ENCODE measurements around the gene ACOX3.

ACOX3 gene

GRCh38 chr4:8331575-8331955 lies 109.0 kb downstream of the ACOX3 start:
- no peaks in the 10 kb centered on the region for H3K27me3 ChIP-seq (ENCODE audit: control insufficient read depth in 1 of 2, insufficient read depth in 2 of 2, low read length in 2 of 2)

GRCh38 chr4:8330821-8331574 lies 109.5 kb downstream of the ACOX3 start:
- no peaks in the 10 kb centered on the region for H3K27me3 ChIP-seq (ENCODE audit: control insufficient read depth in 1 of 2, insufficient read depth in 2 of 2, low read length in 2 of 2)
- no peaks in the 10 kb centered on the region for H3K9me3 ChIP-seq (ENCODE audit: control insufficient read depth in 1 of 2, low read length in 2 of 2)
- no peak overlapping the region for H3K9ac ChIP-seq (ENCODE audit: low read depth in 1 of 2, low read length in 2 of 2)
- H3K36me3 ChIP-seq (ENCODE audit: control insufficient read depth in 1 of 2, insufficient read depth in 2 of 2, low read length in 2 of 2): no peaks in the 10 kb centered on the region
- no peak overlapping the region for H3K27ac ChIP-seq (ENCODE audit: low read depth, low read length)
- no peaks in the 10 kb centered on the region for H3K4me1 ChIP-seq (ENCODE audit: control insufficient read depth in 1 of 2, insufficient read depth in 2 of 2, low read length in 2 of 2)
- no peak overlapping the region for H3K4me3 ChIP-seq (ENCODE audit: low read depth in 1 of 2, low read length in 2 of 2)

More at GRCh38 chr4:8331575-8331955, 109.0 kb downstream of the ACOX3 start:
- H3K27ac ChIP-seq (ENCODE audit: low read depth, low read length): no peak overlapping the region
- no peak overlapping the region for H3K9ac ChIP-seq (ENCODE audit: low read depth in 1 of 2, low read length in 2 of 2)
- H3K4me1 ChIP-seq (ENCODE audit: control insufficient read depth in 1 of 2, insufficient read depth in 2 of 2, low read length in 2 of 2): no peaks in the 10 kb centered on the region
- H3K9me3 ChIP-seq (ENCODE audit: control insufficient read depth in 1 of 2, low read length in 2 of 2): no peaks in the 10 kb centered on the region
- no peaks in the 10 kb centered on the region for H3K36me3 ChIP-seq (ENCODE audit: control insufficient read depth in 1 of 2, insufficient read depth in 2 of 2, low read length in 2 of 2)
- H3K4me3 ChIP-seq (ENCODE audit: low read depth in 1 of 2, low read length in 2 of 2): no peak overlapping the region

GRCh38 chr4:8329859-8330761 lies 110.4 kb downstream of the ACOX3 start:
- Histone ChIP-seq H3K9ac (ENCODE audit: low read depth in 1 of 2, low read length in 2 of 2) (no peak overlapping the region), H3K36me3 (ENCODE audit: control insufficient read depth in 1 of 2, insufficient read depth in 2 of 2, low read length in 2 of 2) (no peaks in the 10 kb centered on the region), H3K4me1 (ENCODE audit: control insufficient read depth in 1 of 2, insufficient read depth in 2 of 2, low read length in 2 of 2) (no peaks in the 10 kb centered on the region), H3K27ac (ENCODE audit: low read depth, low read length) (no peak overlapping the region), H3K4me3 (ENCODE audit: low read depth in 1 of 2, low read length in 2 of 2) (no peak overlapping the region), H3K27me3 (ENCODE audit: control insufficient read depth in 1 of 2, insufficient read depth in 2 of 2, low read length in 2 of 2) (no peaks in the 10 kb centered on the region), H3K9me3 (ENCODE audit: control insufficient read depth in 1 of 2, low read length in 2 of 2) (no peaks in the 10 kb centered on the region)

- Histone ChIP-seq H3K36me3 (ENCODE audit: control insufficient read depth in 1 of 2, insufficient read depth in 2 of 2, low read length in 2 of 2) (no peaks in the 10 kb centered on the region), H3K4me1 (ENCODE audit: control insufficient read depth in 1 of 2, insufficient read depth in 2 of 2, low read length in 2 of 2) (no peaks in the 10 kb centered on the region), H3K27ac (ENCODE audit: low read depth, low read length) (no peak overlapping the region), H3K9me3 (ENCODE audit: control insufficient read depth in 1 of 2, low read length in 2 of 2) (no peaks in the 10 kb centered on the region), H3K27me3 (ENCODE audit: control insufficient read depth in 1 of 2, insufficient read depth in 2 of 2, low read length in 2 of 2) (no peaks in the 10 kb centered on the region), H3K9ac (ENCODE audit: low read depth in 1 of 2, low read length in 2 of 2) (no peak overlapping the region), H3K4me3 (ENCODE audit: low read depth in 1 of 2, low read length in 2 of 2) (no peak overlapping the region)
Observed at GRCh38 chr4:8329560-8329858, 111.0 kb downstream of the ACOX3 start.

GRCh38 chr4:8328866-8329559 lies 111.5 kb downstream of the ACOX3 start:
- no peaks in the 10 kb centered on the region for H3K36me3 ChIP-seq (ENCODE audit: control insufficient read depth in 1 of 2, insufficient read depth in 2 of 2, low read length in 2 of 2)
- no peaks in the 10 kb centered on the region for H3K4me1 ChIP-seq (ENCODE audit: control insufficient read depth in 1 of 2, insufficient read depth in 2 of 2, low read length in 2 of 2)
- H3K9ac ChIP-seq (ENCODE audit: low read depth in 1 of 2, low read length in 2 of 2): no peak overlapping the region
- no peaks in the 10 kb centered on the region for H3K9me3 ChIP-seq (ENCODE audit: control insufficient read depth in 1 of 2, low read length in 2 of 2)
- H3K27me3 ChIP-seq (ENCODE audit: control insufficient read depth in 1 of 2, insufficient read depth in 2 of 2, low read length in 2 of 2): no peaks in the 10 kb centered on the region
- H3K27ac ChIP-seq (ENCODE audit: low read depth, low read length): no peak overlapping the region
- H3K4me3 ChIP-seq (ENCODE audit: low read depth in 1 of 2, low read length in 2 of 2): no peak overlapping the region

GRCh38 chr4:8328456-8328855 lies 112.1 kb downstream of the ACOX3 start:
- no peaks in the 10 kb centered on the region for H3K9me3 ChIP-seq (ENCODE audit: control insufficient read depth in 1 of 2, low read length in 2 of 2)
- no peaks in the 10 kb centered on the region for H3K36me3 ChIP-seq (ENCODE audit: control insufficient read depth in 1 of 2, insufficient read depth in 2 of 2, low read length in 2 of 2)
- no peak overlapping the region for H3K9ac ChIP-seq (ENCODE audit: low read depth in 1 of 2, low read length in 2 of 2)
- no peak overlapping the region for H3K4me3 ChIP-seq (ENCODE audit: low read depth in 1 of 2, low read length in 2 of 2)
- no peaks in the 10 kb centered on the region for H3K4me1 ChIP-seq (ENCODE audit: control insufficient read depth in 1 of 2, insufficient read depth in 2 of 2, low read length in 2 of 2)
- no peak overlapping the region for H3K27ac ChIP-seq (ENCODE audit: low read depth, low read length)
- H3K27me3 ChIP-seq (ENCODE audit: control insufficient read depth in 1 of 2, insufficient read depth in 2 of 2, low read length in 2 of 2): no peaks in the 10 kb centered on the region

GRCh38 chr4:8326206-8326605 lies 114.3 kb downstream of the ACOX3 start:
- Histone ChIP-seq H3K27ac (ENCODE audit: low read depth, low read length) (no peak overlapping the region), H3K36me3 (ENCODE audit: control insufficient read depth in 1 of 2, insufficient read depth in 2 of 2, low read length in 2 of 2) (no peaks in the 10 kb centered on the region), H3K9ac (ENCODE audit: low read depth in 1 of 2, low read length in 2 of 2) (no peak overlapping the region), H3K4me3 (ENCODE audit: low read depth in 1 of 2, low read length in 2 of 2) (no peak overlapping the region), H3K27me3 (ENCODE audit: control insufficient read depth in 1 of 2, insufficient read depth in 2 of 2, low read length in 2 of 2) (no peaks in the 10 kb centered on the region), H3K9me3 (ENCODE audit: control insufficient read depth in 1 of 2, low read length in 2 of 2) (no peaks in the 10 kb centered on the region), H3K4me1 (ENCODE audit: control insufficient read depth in 1 of 2, insufficient read depth in 2 of 2, low read length in 2 of 2) (no peaks in the 10 kb centered on the region)

- no peaks in the 10 kb centered on the region for H3K4me1 ChIP-seq (ENCODE audit: control insufficient read depth in 1 of 2, insufficient read depth in 2 of 2, low read length in 2 of 2)
- no peak overlapping the region for H3K4me3 ChIP-seq (ENCODE audit: low read depth in 1 of 2, low read length in 2 of 2)
- H3K27ac ChIP-seq (ENCODE audit: low read depth, low read length): no peak overlapping the region
- H3K9me3 ChIP-seq (ENCODE audit: control insufficient read depth in 1 of 2, low read length in 2 of 2): no peaks in the 10 kb centered on the region
- no peaks in the 10 kb centered on the region for H3K36me3 ChIP-seq (ENCODE audit: control insufficient read depth in 1 of 2, insufficient read depth in 2 of 2, low read length in 2 of 2)
- no peak overlapping the region for H3K9ac ChIP-seq (ENCODE audit: low read depth in 1 of 2, low read length in 2 of 2)
- no peaks in the 10 kb centered on the region for H3K27me3 ChIP-seq (ENCODE audit: control insufficient read depth in 1 of 2, insufficient read depth in 2 of 2, low read length in 2 of 2)
Observed at GRCh38 chr4:8325291-8325973, 115.1 kb downstream of the ACOX3 start.

GRCh38 chr4:8324640-8325239 lies 115.8 kb downstream of the ACOX3 start:
- H3K27ac ChIP-seq (ENCODE audit: low read depth, low read length): no peak overlapping the region
- no peaks in the 10 kb centered on the region for H3K27me3 ChIP-seq (ENCODE audit: control insufficient read depth in 1 of 2, insufficient read depth in 2 of 2, low read length in 2 of 2)
- H3K4me1 ChIP-seq (ENCODE audit: control insufficient read depth in 1 of 2, insufficient read depth in 2 of 2, low read length in 2 of 2): no peaks in the 10 kb centered on the region
- H3K4me3 ChIP-seq (ENCODE audit: low read depth in 1 of 2, low read length in 2 of 2): no peak overlapping the region
- no peaks in the 10 kb centered on the region for H3K9me3 ChIP-seq (ENCODE audit: control insufficient read depth in 1 of 2, low read length in 2 of 2)
- H3K9ac ChIP-seq (ENCODE audit: low read depth in 1 of 2, low read length in 2 of 2): no peak overlapping the region
- H3K36me3 ChIP-seq (ENCODE audit: control insufficient read depth in 1 of 2, insufficient read depth in 2 of 2, low read length in 2 of 2): no peaks in the 10 kb centered on the region

Measured in duodenal mucosa (tissue), 2 donors.